ENCODE results near the gene BRMS1L.

Gene BRMS1L

DNA sequence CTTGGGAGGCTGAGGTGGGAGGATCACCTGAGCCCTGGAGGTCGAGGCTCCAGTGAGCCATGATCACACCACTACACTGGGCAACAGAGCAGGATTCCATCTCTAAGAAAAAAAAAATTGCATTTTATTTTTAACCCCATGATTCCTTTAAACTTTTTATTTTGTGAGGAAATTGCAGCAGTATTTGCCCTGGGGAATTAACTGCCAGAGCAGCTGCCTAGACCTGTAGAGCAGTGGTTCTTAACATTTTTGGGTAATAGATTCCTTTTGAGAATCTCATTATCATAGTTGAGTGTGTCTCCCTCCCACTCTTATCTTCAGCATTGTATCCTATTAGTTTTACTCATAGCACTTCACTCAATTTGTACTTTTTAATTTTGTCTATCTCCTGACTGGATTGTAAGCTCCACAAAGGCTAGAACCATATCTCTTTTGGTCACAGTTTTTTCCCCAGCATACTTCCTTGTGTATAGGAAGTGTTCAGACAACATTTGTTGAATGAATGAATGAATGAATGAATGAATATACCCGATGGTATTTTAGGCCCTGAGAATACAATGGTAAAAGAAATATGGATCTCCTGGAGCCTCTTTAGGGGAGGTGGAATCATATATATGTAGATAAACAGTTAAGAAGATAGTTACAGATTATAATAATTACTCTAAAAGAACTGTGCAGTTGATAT is 40.6 kb downstream of the BRMS1L start:
- POLR2A ChIA-PET (ENCODE audit: low non-redundant PET): no interaction called here
- TF ChIP-seq, protein P1, sequence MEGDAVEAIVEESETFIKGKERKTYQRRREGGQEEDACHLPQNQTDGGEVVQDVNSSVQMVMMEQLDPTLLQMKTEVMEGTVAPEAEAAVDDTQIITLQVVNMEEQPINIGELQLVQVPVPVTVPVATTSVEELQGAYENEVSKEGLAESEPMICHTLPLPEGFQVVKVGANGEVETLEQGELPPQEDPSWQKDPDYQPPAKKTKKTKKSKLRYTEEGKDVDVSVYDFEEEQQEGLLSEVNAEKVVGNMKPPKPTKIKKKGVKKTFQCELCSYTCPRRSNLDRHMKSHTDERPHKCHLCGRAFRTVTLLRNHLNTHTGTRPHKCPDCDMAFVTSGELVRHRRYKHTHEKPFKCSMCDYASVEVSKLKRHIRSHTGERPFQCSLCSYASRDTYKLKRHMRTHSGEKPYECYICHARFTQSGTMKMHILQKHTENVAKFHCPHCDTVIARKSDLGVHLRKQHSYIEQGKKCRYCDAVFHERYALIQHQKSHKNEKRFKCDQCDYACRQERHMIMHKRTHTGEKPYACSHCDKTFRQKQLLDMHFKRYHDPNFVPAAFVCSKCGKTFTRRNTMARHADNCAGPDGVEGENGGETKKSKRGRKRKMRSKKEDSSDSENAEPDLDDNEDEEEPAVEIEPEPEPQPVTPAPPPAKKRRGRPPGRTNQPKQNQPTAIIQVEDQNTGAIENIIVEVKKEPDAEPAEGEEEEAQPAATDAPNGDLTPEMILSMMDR (conservative IDR thresholded peaks at IDR 0.05; ENCODE audit: low read depth): no peak
- CTCF ChIA-PET: interaction anchor here (0.6 kb wide), 1 partner anchor 1075 kb away, joined by 3 read pairs; no protein-coding TSS in a partner anchor
- DNase-seq (ENCODE audit: low spot score): no peak
- no peak overlapping the region for H3K27ac ChIP-seq

DNA sequence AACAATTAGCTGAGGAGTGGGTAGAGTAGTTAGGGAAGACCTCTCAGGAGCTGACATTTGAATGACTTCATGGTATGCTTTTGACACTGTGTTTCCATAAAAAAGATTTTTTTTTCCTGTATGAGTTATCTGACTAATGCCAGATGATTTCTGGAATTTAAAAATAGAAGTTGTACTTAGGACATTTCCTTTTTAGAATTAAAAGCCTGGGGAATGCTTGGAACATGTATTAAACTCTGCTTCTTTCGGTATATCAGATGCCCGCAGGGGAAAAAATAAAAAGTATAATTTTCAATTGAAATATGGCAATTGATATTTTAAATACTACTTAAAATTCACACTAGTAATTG is 41.1 kb downstream of the BRMS1L start:
- ChIA-PET CTCF (interaction anchor here (0.6 kb wide), 1 partner anchor 1075 kb away, joined by 3 read pairs; no protein-coding TSS in a partner anchor), POLR2A (ENCODE audit: low non-redundant PET) (no interaction called here)
- no peak overlapping the region for H3K27ac ChIP-seq
- TF ChIP-seq, protein P1 (conservative IDR thresholded peaks at IDR 0.05; ENCODE audit: low read depth): no peak
- no peak for DNase-seq (ENCODE audit: low spot score)

DNA sequence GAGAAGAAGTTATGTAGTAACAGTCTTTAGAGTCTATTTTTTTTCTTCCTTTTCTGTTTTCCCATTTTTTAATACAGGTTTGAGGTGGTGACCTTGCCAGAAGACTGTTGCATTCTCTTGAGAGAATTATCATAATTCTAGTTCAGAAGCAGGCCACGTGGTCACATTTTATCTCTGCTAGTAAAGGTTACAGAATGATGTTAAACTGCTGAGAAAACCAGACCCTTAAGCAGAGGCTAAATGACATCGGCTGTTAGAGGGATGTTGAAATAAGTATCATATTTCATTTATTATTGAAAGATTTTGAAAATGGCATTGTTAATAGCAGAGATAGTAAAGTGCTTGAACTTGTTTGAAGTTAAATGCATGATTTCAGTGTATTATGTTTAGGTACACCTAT is 49.2 kb downstream of the BRMS1L start:
- CTCF ChIA-PET: interaction anchor here (0.6 to 1.2 kb wide), 2 partner anchors 9 to 1510 kb away, joined by 4 to 5 read pairs; no protein-coding TSS in a partner anchor
- H3K27ac ChIP-seq: no peak overlapping the region
- no peak for DNase-seq (ENCODE audit: low spot score)
- TF ChIP-seq, protein P1 (conservative IDR thresholded peaks at IDR 0.05; ENCODE audit: low read depth): no peak
- POLR2A ChIA-PET (ENCODE audit: low non-redundant PET): no interaction called here

DNA sequence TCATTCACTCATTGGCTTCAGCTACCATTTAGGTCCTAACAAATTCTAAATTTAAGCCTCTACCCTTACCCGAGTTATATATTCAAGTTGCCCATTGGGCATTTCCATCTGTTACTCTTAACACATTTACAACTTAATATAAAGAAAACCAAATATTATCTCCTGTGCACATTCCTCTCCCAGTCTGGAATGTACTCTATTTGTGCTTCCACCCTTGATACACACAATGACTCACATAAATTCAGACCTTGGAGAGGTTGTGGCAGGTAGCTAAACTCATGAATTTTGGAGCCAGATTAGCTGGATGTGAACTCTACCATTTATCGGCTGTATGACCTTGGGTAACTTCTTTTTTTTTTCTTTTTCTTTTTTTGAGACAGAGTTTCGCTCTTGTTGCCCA is 51.1 kb downstream of the BRMS1L start:
- H3K27ac ChIP-seq: peak overlapping the region; percentile 74
- TF ChIP-seq, protein P1 (conservative IDR thresholded peaks at IDR 0.05; ENCODE audit: low read depth): no peak
- CTCF ChIA-PET: no interaction called here
- POLR2A ChIA-PET (ENCODE audit: low non-redundant PET): no interaction called here
- peak; percentile 49 for DNase-seq (ENCODE audit: low spot score)

DNA sequence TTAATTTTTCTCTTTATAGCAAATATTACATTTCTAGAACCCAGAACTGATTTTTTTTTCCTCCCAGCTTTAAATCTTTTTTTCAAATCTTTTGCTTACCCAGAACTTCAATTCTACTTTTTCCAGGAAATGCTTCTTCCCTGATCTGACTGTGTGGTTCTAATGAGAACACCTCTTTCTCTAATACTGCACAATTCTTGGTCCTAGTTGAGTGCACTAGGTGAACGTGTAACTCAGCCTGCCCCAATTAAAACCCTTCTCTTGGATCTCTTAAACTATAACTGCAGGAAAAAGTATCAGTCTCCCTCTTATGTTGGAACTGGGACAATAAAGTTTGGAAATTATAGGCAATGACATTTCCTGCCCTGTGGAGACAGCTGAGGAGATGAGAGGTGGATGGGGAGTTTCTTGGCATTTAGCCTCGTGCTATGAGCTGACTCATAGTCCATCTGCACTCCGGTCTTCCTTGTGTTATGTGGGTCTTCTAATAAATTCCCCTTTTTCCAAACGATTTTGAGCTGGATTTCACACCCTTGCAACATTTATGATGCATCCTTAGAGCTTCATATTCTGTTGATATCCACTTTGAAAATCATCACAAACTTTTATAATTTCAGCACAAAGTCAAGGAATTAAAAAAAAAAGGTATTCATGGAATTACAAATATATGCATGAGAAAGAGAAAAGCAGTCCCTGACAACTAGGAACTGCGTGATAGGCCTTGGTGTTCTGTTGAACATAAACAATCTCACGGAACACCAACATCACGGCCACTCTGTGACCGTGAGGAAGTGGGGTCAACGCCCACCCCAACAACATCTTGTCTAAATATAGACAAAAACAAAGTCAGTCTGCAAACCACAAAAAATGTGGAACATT is 52.4 kb downstream of the BRMS1L start:
- POLR2A ChIA-PET (ENCODE audit: low non-redundant PET): no interaction called here
- DNase-seq (ENCODE audit: low spot score): peak; percentile 79
- TF ChIP-seq, protein P1 (conservative IDR thresholded peaks at IDR 0.05; ENCODE audit: low read depth): no peak
- H3K27ac ChIP-seq: no peak overlapping the region
- CTCF ChIA-PET: interaction anchor here (0.6 to 0.8 kb wide), 3 partner anchors 62 to 183 kb away, joined by 3 to 9 read pairs (median 4); no protein-coding TSS in a partner anchor

DNA sequence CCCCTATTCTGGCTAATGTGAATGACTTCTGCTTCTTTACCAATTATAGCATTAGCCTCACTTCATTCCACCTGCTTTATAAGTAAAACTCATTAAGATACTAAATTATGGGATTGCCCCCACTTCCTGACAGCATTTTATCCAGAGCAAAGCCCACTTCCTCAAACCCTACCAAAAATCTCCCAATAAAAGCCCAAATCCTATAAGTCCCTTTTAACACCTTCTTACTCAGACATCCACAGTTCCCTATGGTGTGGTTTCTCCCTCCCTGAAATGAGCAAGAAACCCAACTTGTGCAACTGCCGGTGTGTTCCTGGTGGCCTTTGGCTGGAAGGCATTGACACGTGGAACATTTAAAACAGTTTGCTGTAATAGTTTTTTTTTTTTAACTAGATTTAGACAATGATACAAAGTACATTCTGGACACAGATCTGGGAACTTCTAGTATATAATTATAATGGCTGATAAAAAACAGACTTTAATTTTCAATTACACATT is 53.1 kb downstream of the BRMS1L start:
- POLR2A ChIA-PET (ENCODE audit: low non-redundant PET): no interaction called here
- no peak overlapping the region for H3K27ac ChIP-seq
- TF ChIP-seq, protein P1 (conservative IDR thresholded peaks at IDR 0.05; ENCODE audit: low read depth): no peak
- CTCF ChIA-PET: interaction anchor here (0.7 kb wide), 1 partner anchor 642 kb away, joined by 4 read pairs; no protein-coding TSS in a partner anchor
- no peak for DNase-seq (ENCODE audit: low spot score)
